ENCODE results near the gene GABRB1. TPM values are rescaled to one million over a fixed set of nuclear protein-coding genes. Genes with fewer than 3 reads are reported as not detected.

Gene GABRB1
- polyA plus RNA-seq, 12 donors = 0.10 to 0.70 TPM; not detected in 10

GRCh38 chr4:47210828-47211227, 179.5 kb downstream of the GABRB1 start:
- no peak for DNase-seq

- no peak for DNase-seq
Measured at GRCh38 chr4:47213106-47213505, 181.7 kb downstream of the GABRB1 start.

GRCh38 chr4:47213539-47213938, 182.2 kb downstream of the GABRB1 start:
- DNase-seq = no peak

- no peak for DNase-seq
Measured at GRCh38 chr4:47213971-47214370, 182.6 kb downstream of the GABRB1 start.

- DNase-seq = no peak
Measured at GRCh38 chr4:47215759-47216158, 184.4 kb downstream of the GABRB1 start.

GRCh38 chr4:47217291-47217690, 185.9 kb downstream of the GABRB1 start:
- DNase-seq = no peak

GRCh38 chr4:47217884-47218283, 186.5 kb downstream of the GABRB1 start:
- DNase-seq = no peak

GRCh38 chr4:47218631-47219030, 187.3 kb downstream of the GABRB1 start:
- DNase-seq = no peak

GRCh38 chr4:47219586-47219985, 188.2 kb downstream of the GABRB1 start:
- DNase-seq = no peak

- DNase-seq = no peak
Measured at GRCh38 chr4:47221721-47222120, 190.4 kb downstream of the GABRB1 start.

- no peak for DNase-seq
Measured at GRCh38 chr4:47222276-47222675, 190.9 kb downstream of the GABRB1 start.

GRCh38 chr4:47224361-47224760, 193.0 kb downstream of the GABRB1 start:
- DNase-seq = no peak

GRCh38 chr4:47235721-47236120, 204.4 kb downstream of the GABRB1 start:
- no peak for DNase-seq

- no peak for DNase-seq
Measured at GRCh38 chr4:47238667-47239066, 207.3 kb downstream of the GABRB1 start.

- DNase-seq = no peak
Measured at GRCh38 chr4:47239649-47240048, 208.3 kb downstream of the GABRB1 start.

GRCh38 chr4:47251348-47252135, 220.2 kb downstream of the GABRB1 start:
- no peak for DNase-seq

- no peak for DNase-seq
Measured at GRCh38 chr4:47263721-47264120, 232.4 kb downstream of the GABRB1 start.

GRCh38 chr4:47270201-47270888, 239.0 kb downstream of the GABRB1 start:
- no peak for DNase-seq

- DNase-seq = no peak
Measured at GRCh38 chr4:47271291-47271690, 239.9 kb downstream of the GABRB1 start.

GRCh38 chr4:47274901-47275300, 243.5 kb downstream of the GABRB1 start:
- no peak for DNase-seq

GRCh38 chr4:47275595-47275994, 244.2 kb downstream of the GABRB1 start:
- DNase-seq = no peak

GRCh38 chr4:47278631-47279030, 247.3 kb downstream of the GABRB1 start:
- no peak for DNase-seq

GRCh38 chr4:47287735-47288134, 256.4 kb downstream of the GABRB1 start:
- no peak for DNase-seq

Measured in muscle of arm (tissue), 12 donors.